Mesothelial cell of epicardium (in vitro differentiated cells): ENCODE results near the gene ANKRD2. TPM values are rescaled to one million over a fixed set of nuclear protein-coding genes. Genes with fewer than 3 reads are reported as not detected.

Source experiments
- DNase-seq, 2 experiments: peaks; one replicate each; pipeline ENCODE4 v3.0.0; 2021; ENCODE audit warnings: low spot score in 2 of 2; ENCODE audit not compliant: unreplicated experiment in 2 of 2
- H3K27ac Mint-ChIP-seq: 2 replicates; pipeline ENCODE4 v1.8.0; 2021; ENCODE audit warnings: mixed read lengths
- H3K27me3 Mint-ChIP-seq: 2 replicates; pipeline ENCODE4 v1.8.0; 2021; ENCODE audit warnings: low read depth, mixed read lengths
- H3K36me3 Mint-ChIP-seq: 2 replicates; pipeline ENCODE4 v1.8.0; 2021; ENCODE audit warnings: mixed read lengths
- H3K4me1 Mint-ChIP-seq: 2 replicates; pipeline ENCODE4 v1.8.0; 2021; ENCODE audit warnings: mixed read lengths
- H3K4me3 Mint-ChIP-seq: 2 replicates; pipeline ENCODE4 v1.8.0; 2021; ENCODE audit warnings: mild to moderate bottlenecking, moderate library complexity, mixed read lengths
- H3K9me3 Mint-ChIP-seq: 2 replicates; pipeline ENCODE4 v1.8.0; 2021; ENCODE audit warnings: mixed read lengths
- total RNA-seq: library from RNA; stranded (reverse); gene quantifications from 3 replicates; pipeline ENCODE4 v1.2.1, GENCODE V29; 2021
- TF ChIP-seq, protein P1 (sequence below): fragments of 200-600 bp; sonication (generic); IDR thresholded peaks from one replicate; pipeline ENCODE4 v1.5.0; 2021; ENCODE audit warnings: antibody characterized with exemption; ENCODE audit not compliant: unreplicated experiment

The ANKRD2 gene
- total RNA-seq, 1 donor from 2014 or later: 0.20 TPM

DNA sequence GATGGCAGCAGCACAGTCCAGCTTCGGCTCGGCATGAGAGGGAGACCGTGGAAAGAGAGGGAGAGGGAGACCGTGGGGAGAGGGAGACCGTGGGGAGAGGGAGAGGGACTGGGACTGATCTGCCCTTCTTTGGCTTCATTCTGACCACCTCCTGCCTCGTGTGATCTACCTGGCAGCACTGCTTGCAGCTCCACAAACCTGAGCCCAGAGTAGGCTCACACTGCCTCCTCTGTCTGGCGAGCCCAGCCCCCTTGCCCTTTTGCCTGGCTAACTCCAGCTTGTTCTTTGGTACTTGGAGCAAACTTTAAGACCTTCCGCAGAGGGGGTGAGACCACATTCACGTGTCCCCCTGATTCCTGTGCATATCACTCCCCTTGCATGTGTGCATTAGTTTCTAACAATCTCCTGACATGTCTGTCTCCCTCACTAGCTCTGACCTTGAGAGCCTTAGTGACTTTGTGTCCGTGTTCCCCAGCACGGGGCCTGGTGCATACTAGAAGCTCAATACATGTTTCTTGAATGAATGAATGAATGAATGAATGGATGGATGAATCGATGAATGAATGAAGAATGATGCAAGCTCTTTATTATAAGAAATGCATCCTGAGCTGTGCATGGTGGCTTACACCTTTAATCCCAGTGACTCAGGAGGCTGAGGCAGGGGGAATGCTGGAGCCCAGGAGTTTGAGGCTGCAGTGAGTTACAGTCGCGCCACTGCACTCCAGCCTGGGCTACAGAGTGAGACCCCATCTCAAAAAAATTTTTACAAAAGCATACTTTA is 42.7 kb upstream of the ANKRD2 start:
- DNase-seq: no peak
- H3K4me1 Mint-ChIP-seq: no peaks in the 10 kb centered on the region
- peaks cover 4% of the 10 kb centered on the region for H3K36me3 Mint-ChIP-seq
- H3K4me3 Mint-ChIP-seq: no peak overlapping the region
- H3K9me3 Mint-ChIP-seq: peaks cover 4% of the 10 kb centered on the region
- H3K27ac Mint-ChIP-seq: no peak overlapping the region
- no peaks in the 10 kb centered on the region for H3K27me3 Mint-ChIP-seq
- TF ChIP-seq, protein P1, sequence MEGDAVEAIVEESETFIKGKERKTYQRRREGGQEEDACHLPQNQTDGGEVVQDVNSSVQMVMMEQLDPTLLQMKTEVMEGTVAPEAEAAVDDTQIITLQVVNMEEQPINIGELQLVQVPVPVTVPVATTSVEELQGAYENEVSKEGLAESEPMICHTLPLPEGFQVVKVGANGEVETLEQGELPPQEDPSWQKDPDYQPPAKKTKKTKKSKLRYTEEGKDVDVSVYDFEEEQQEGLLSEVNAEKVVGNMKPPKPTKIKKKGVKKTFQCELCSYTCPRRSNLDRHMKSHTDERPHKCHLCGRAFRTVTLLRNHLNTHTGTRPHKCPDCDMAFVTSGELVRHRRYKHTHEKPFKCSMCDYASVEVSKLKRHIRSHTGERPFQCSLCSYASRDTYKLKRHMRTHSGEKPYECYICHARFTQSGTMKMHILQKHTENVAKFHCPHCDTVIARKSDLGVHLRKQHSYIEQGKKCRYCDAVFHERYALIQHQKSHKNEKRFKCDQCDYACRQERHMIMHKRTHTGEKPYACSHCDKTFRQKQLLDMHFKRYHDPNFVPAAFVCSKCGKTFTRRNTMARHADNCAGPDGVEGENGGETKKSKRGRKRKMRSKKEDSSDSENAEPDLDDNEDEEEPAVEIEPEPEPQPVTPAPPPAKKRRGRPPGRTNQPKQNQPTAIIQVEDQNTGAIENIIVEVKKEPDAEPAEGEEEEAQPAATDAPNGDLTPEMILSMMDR: no peak

DNA sequence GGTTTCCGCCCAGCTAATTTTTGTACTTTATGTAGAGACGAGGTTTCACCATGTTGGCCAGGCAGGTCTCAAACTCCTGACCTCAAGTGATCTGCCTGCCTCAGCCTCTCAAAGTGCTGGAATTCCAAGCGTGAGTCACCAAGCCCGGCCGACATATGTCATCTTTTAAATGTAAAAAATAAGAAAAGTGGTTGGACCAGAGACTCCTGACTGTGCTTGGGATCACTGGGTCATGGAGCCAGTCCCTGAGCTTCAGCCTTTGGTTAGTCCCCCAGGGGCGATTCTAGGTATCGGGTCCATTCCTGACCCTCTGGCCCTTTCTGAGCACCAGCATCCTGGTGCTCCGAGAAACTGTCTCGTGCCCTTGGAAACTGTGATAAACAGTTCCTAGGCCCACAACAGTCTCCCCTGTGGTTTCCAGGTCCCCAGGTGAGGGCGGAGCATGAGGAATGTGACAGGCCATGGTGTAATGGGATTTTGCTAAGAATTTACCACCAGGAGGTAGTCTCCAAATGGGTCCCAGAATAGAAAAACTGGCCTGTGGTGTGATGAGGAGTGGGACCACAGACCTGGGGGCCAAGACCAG is 41.1 kb upstream of the ANKRD2 start:
- no peak overlapping the region for H3K4me3 Mint-ChIP-seq
- peaks cover 4% of the 10 kb centered on the region for H3K36me3 Mint-ChIP-seq
- no peak for DNase-seq
- H3K4me1 Mint-ChIP-seq: no peaks in the 10 kb centered on the region
- H3K9me3 Mint-ChIP-seq: peaks cover 4% of the 10 kb centered on the region
- TF ChIP-seq, protein P1: no peak
- H3K27me3 Mint-ChIP-seq: no peaks in the 10 kb centered on the region
- H3K27ac Mint-ChIP-seq: no peak overlapping the region

DNA sequence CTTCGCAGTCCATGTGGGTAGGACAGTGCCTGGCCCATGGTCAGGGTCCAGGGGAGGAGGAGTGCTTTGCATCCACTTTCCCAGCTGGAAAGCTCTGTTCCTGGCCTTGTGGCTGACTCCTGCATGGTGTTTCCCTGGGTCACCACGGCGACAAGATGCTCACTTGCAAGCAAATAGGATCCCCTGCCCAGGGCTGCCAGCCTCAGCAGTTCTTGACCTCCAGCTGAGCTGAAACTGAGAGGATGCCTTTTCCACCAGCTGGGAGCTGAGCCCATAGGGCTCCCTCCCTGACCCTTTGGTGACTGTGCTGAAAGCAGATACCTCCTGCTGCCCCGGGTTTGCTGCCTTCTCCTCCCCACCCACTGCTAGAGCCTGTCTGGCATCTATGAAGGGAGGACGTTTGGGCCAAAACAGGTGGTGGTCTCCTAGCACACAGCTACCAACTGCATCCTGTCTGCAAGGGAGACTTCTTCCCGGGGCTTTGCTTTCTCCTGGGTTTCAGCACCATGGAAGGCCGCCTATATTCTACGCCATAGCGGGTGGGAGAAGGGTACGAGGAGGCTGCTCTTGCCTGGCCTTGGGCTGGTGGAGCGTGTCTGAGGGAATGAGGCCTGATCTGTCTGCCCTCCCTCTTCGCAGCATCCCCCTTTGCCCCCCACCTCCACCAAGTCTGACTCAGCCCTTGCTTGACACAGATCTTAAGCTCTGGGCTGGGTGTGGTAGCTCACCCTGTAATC is 39.5 kb upstream of the ANKRD2 start:
- Mint-ChIP-seq H3K27me3 (no peaks in the 10 kb centered on the region), H3K4me1 (no peaks in the 10 kb centered on the region), H3K9me3 (peaks cover 4% of the 10 kb centered on the region), H3K4me3 (no peak overlapping the region), H3K27ac (no peak overlapping the region), H3K36me3 (peaks cover 4% of the 10 kb centered on the region)
- DNase-seq: no peak
- TF ChIP-seq, protein P1: no peak

DNA sequence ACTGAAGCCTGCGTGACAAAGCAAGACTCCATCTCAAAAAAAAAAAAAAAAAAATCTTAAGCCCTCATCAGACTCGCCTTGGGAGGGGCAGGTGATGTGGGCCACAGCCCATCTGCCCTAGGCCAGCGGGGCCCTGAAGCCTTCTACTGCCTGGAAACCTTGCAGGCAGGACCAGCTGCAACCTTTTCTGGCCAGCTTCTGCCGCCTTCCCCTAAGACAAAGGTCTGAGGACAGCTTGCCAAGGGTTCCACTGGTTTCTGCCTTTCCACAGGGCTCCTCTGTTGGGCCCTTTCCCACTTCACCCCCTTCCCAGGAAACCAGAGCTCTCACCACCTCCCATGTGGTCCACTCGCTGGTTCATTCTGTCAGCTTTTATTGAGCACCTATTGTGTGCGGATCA is 38.7 kb upstream of the ANKRD2 start:
- H3K27me3 Mint-ChIP-seq: no peaks in the 10 kb centered on the region
- DNase-seq: no peak
- no peak overlapping the region for H3K4me3 Mint-ChIP-seq
- peaks cover 6% of the 10 kb centered on the region for H3K4me1 Mint-ChIP-seq
- H3K27ac Mint-ChIP-seq: no peak overlapping the region
- H3K36me3 Mint-ChIP-seq: peaks cover 4% of the 10 kb centered on the region
- TF ChIP-seq, protein P1: no peak
- H3K9me3 Mint-ChIP-seq: peaks cover 4% of the 10 kb centered on the region

DNA sequence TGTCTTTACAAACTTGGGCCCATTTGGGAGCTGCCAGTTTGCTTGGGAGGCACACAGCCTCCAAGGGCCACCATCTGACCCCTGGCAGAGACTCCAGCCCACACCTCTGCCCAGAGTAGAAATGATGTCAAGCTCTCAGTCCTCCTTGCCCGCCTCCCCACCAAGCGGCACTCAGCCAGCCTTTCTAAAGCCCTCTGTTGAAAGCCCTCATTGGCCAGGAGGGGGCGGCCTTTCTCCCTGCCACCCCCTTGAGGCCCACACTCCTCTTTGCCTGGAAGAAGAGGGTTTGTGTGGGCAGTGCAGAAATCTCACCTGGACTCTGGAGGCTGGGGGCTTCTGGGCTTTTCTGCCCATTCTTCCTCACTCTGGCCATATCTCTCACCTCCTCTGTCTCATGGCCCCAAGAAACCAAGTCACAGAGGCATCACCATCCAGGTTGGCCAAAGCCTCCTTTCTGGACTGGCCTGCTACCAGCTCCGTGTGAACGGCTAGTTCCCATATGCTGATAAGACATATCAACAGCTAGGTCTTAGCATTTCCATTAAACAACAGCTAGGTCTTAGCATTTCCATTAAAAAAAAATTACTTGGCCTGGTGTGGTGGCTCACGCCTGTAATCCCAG is 37.7 kb upstream of the ANKRD2 start:
- Mint-ChIP-seq H3K4me3 (no peak overlapping the region), H3K27ac (no peak overlapping the region), H3K27me3 (no peaks in the 10 kb centered on the region), H3K4me1 (peaks cover 14% of the 10 kb centered on the region), H3K36me3 (peaks cover 2% of the 10 kb centered on the region), H3K9me3 (peaks cover 2% of the 10 kb centered on the region)
- DNase-seq: no peak
- TF ChIP-seq, protein P1: no peak
